RWPE1 (cell line): Measurements from ENCODE around the gene FBLN1.

Experiments used
- CTCF ChIA-PET: fragments of 350-600 bp; sonication (Branson Sonifier 250); formaldehyde crosslinking; extraction: SDS; loops from one replicate; lab custom pipeline; 2021; lab: Yijun Ruan, JAX
- POLR2A ChIA-PET: fragments of 400-600 bp; formaldehyde crosslinking; extraction: SDS; loops from one replicate; lab custom pipeline; 2020; ENCODE audit warnings: antibody characterized with exemption; ENCODE audit not compliant: low non-redundant PET; lab: Yijun Ruan, JAX
- DNase-seq: peaks from one replicate; pipeline ENCODE4 v3.0.0; 2012; ENCODE audit warnings: low spot score
- H3K27ac ChIP-seq: fragments of 450-650 bp; 2 replicates; pipeline ENCODE4 v1.5.1; 2017
- CTCF ChIP-seq: fragments of 450-650 bp; conservative IDR thresholded peaks from 2 replicates; pipeline ENCODE4 v1.5.1; 2017; ENCODE audit warnings: low read depth, mild to moderate bottlenecking

FBLN1 gene

DNA sequence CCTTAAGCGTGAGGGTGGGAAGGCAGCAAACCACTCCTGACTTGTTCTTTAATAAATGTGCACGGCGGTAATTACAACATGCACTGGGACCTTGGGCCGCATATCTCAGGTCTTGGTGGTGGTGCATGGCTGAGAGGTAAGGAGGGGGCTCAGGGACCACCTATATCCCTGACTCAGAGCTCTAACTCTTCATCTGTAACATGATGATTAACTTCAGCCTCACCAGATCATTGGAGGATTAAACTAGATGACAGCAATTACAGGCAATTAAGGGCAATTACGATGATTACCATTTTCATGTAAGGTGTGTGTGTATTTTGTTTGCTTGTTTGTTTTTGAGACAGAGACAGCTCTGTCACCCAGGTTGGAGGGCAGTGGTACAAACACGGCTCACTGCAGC is 45.0 kb downstream of the FBLN1 start:
- CTCF ChIA-PET = no interaction called here
- TF ChIP-seq CTCF = no peak
- no peak overlapping the region for H3K27ac ChIP-seq
- POLR2A ChIA-PET = no interaction called here
- DNase-seq = no peak

DNA sequence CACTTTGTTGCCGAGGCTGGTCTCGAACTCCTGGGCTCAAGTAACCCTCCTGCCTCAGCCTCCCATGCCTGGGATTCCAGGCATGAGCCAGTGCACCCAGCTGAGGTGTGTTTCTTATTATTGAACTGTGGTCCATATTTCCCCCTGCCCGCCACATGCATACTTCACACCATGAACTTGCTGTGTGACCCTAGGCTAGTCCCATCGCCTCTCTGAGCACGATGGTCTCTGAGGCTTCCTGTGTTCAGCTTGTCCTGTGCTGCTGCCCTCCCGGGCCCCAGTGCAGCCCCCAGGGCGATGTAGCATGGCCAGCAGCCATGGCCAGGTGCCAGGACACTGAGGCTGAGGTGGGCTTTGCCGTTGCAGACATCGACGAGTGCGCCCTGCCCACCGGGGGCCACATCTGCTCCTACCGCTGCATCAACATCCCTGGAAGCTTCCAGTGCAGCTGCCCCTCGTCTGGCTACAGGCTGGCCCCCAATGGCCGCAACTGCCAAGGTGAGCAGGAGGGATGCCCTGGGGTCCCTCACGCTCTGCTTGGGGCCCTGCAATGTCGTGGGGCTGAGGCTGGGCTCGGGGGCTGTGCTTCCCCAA is 45.7 kb downstream of the FBLN1 start:
- peak overlapping the region; percentile 66 for H3K27ac ChIP-seq
- POLR2A ChIA-PET = no interaction called here
- no peak for DNase-seq
- CTCF ChIA-PET = interaction anchor here (0.6 kb wide), 1 partner anchor 11 kb away, joined by 3 read pairs; no protein-coding TSS in a partner anchor
- TF ChIP-seq CTCF = no peak

DNA sequence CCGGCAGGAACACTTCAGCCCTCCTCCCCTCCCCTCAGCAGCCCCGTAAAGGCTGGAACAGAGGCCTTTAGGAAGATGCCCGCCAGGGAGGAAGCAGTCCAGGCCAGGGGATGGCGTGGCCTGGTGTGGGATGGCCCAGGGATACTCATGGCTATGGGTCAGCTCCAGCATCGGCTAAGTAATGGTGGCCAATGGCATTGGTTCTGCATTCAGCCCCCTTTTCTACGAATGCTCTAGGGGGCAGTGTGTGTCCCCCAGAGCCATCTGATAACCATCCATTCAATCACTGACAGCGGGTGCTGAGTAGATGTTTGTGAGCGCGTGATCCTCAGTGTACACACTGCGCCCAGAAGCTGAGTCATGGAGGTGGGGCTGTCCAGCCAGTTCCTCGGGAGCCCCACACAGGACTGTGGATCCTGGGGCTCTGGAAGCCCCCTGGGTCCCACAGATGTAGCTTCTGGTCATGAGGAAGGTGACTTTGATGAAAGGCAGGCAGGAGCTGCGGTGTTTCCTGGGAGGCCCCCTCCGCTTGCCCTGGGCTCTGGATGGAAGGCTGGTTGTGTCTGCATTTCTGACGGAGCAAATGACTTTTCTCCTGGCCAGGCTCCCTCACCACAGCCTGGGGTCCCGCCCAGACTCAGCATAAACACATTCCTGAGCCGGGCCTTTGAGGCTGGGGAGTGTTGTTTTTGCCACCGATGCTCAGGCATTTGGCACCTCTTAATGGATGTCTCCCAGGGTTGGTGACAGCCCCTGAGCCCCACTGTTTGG is 46.5 kb downstream of the FBLN1 start:
- no peak for TF ChIP-seq CTCF
- peak; percentile 48 for DNase-seq
- ChIA-PET POLR2A (no interaction called here), CTCF (interaction anchor here (0.6 to 0.7 kb wide), 2 partner anchors 12 to 149 kb away, joined by 3 read pairs; no protein-coding TSS in a partner anchor)
- peak overlapping the region; percentile 66 for H3K27ac ChIP-seq

DNA sequence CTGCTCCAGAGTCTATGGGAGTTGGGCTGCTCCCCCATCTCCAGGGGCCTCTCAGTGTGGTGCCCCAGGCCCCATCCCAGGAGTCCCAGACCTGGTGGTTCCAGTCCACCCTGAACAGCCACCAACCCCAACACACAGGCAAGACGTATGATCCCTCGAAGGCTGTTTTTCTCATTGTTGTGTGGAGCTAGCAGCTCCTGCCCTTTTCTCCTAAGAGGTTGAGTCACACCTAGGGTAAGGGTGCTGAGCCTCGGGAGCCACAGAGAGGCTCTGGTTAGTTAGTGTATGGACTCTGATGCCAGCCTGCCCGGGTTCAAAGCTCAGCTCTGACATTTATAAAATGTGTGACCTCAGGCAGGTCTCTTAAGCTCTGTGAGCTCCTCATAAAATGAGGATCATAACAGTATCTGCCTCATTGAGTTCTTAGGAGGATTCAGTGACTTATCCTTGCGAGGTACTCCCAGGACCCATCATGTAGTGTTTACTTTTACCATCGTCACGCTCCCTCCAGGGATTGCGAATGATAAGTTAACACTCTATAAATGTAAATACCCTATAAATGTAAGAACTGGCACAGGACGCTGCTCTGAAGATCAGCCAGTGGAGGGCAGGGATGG is 47.2 kb downstream of the FBLN1 start:
- ChIA-PET POLR2A (no interaction called here), CTCF (interaction anchor here (0.6 kb wide), 1 partner anchor 415 kb away, joined by 3 read pairs; no protein-coding TSS in a partner anchor)
- no peak for DNase-seq
- no peak for TF ChIP-seq CTCF
- H3K27ac ChIP-seq = peak overlapping the region; percentile 66

DNA sequence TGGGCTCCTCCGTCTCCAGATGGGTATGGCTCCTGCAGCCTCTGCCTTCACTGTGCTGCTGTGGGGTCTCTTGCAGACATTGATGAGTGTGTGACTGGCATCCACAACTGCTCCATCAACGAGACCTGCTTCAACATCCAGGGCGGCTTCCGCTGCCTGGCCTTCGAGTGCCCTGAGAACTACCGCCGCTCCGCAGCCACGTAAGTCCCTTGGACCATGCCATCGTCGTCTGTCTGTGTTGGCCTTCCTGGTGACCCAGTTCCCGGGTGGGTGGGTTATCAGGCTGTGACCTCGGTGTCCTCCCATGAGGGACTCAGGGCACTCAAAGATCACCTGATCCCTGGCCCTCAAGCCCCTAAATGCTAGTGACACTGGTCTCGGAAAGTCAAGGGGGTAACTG is 47.7 kb downstream of the FBLN1 start:
- no peak overlapping the region for H3K27ac ChIP-seq
- TF ChIP-seq CTCF = no peak
- CTCF ChIA-PET = interaction anchor here (0.6 kb wide), 1 partner anchor 415 kb away, joined by 3 read pairs; no protein-coding TSS in a partner anchor
- POLR2A ChIA-PET = no interaction called here
- no peak for DNase-seq

- no peak for TF ChIP-seq CTCF
- ChIA-PET CTCF (interaction anchor here (0.6 kb wide), 1 partner anchor 544 kb away, joined by 3 read pairs; no protein-coding TSS in a partner anchor), POLR2A (no interaction called here)
- no peak for DNase-seq
- no peak overlapping the region for H3K27ac ChIP-seq
Observed at GRCh38 chr22:45550891-45551290, 48.2 kb downstream of the FBLN1 start.
